HG03457 (cell line): ENCODE results near the gene SLC22A2.

Source experiments
- ATAC-seq: cut with Tn5 transposase; IDR thresholded peaks from one replicate; pipeline ENCODE4 v1.9.1; 2021; ENCODE audit warnings: moderate number of reproducible peaks; ENCODE audit not compliant: unreplicated experiment

SLC22A2 gene

DNA sequence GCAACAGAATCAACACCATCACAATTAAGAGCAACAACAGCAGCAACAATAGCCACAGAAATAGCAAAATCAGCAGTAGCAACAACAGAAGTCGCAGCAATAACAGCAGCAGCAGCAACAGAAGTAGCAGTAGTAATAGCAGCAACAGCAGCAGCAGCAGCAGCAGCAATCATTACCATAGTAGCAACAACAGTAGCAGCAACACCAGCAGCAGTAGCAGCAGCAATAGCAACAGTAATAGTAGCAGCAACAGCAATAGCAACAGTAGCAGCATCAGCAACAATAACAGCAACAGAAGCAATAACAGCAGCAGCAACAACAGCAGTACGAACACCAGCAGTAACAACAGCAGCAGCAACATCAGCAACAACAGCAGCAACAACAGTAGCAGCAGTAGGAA is 39.8 kb downstream of the SLC22A2 start:
- ATAC-seq: no peak

DNA sequence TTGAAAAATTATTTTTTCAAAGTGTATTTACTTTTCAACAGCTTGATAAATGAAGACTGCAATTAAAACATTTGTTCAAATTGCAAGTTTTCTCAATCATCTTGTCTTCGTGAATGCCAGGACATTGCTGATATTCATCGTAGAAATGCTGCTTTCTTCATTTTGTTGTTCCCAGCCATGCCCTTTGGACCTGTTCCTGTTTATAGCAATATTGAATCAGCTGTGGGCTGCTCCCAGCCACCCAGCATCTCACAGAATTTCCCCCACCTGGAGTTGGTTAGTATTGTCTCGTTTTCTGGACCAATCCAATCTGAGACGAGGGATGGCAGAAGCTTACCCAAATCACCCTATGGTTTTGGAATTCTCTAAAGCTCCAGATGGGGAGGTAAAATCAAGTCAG is 40.8 kb downstream of the SLC22A2 start:
- no peak for ATAC-seq

DNA sequence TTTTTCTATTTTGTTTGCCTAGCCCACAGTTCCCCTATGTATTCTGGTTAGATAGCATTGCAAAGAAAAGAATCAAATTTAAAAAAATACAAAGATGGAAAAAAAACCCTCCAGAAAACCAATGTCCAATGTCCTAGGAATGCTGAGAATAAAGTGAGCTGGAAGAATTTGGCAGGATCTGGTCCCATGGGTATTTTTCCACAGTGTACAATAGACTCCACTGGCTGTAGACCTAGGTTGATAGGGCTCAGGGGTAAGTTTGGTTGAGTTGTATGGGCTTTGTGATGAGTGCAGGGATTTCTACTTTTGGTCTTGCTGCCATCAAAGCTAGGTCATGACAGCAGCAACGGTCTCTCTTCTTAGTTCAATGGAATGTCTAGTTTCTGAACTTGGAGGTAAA is 41.5 kb downstream of the SLC22A2 start:
- ATAC-seq: no peak

DNA sequence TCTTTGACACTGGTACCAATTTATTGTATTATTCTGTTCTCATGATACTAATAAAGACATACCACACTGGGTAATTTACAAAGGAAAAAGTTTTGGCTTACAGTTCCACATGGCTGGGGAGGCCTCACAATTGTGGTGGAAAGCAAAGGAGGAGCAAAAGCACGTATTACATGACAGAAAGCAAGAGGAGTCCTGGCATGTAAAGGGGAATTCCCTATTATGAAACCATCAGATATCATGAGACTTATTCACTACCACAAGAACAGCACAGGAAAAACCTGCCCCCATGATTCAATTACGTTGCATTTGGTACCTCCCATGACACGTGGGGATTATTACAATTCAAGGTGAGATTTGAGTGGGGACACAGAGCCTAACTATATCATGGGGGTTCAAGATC is 43.4 kb downstream of the SLC22A2 start:
- ATAC-seq: no peak

DNA sequence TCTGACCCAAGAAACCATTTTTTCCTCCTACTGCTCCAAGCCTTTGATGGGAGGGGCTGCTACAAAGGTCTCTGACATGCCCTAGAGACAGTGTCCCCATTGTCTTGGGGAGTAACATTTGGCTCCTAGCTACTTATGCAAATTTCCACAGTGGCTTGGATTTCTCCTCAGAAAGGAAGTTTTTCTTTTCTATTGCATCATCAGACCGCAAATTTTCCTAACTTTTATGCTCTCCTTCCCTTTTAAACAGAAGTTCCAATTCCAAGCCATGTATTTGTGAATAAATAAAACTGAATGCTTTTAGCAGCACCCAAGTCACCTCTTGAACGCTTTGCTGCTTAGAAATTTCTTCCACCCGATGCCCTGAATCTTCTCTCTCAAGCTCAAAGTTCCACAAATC is 51.0 kb downstream of the SLC22A2 start:
- no peak for ATAC-seq

DNA sequence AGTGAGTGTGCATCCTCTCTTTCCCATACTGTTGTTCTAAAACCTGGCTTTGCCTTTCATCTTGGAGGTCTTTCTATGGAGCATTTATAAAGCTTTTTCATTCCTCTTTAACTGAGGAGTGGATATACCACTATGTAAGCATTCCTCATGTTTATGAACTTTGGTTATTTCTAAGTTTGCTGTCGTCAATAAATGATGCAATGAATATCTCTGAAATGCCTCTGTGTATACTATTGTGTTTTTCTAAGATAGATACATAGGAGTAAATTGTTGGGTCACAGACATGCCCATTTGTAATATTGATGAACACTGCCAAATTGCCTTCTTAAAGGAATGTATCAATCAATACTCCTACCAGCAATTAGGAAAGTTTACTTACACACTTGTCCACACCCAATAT is 53.9 kb downstream of the SLC22A2 start:
- no peak for ATAC-seq

DNA sequence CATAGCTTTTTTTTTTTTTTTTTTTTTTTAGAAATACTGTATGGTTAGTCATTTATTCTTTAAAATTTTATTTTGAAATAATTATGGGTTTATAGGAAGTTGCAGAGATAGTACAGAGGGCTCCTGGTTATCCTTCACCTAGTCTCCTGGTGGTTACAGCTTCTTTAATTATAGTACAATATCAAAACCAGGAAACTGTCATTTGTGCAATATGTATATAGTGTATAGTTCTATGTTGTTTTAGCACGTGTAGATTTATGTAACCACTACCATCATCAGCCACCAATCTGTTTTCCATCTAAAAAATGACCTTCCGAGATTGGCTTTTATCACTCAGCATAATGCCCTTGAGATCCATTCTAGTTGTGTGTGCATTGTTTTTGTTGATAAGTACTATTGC is 54.7 kb downstream of the SLC22A2 start:
- ATAC-seq: no peak

DNA sequence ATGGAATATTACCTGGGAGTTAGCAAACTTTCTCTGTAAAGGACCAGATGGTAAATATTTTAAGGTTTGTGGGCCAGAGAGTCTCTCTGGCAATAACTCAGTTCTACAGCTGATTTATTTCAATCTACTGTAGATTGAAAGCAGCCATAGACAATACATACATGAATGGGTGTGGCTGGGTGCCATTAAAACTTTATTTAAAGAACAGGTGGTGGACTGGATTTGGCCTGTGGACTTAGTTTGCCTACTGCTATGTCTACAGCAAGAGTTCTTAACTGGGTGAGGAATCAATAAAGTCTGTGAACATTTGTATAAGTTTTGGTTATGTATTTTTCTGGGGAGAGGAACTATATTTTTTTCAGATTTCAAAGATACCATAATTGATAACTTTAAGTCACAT is 55.1 kb downstream of the SLC22A2 start:
- no peak for ATAC-seq

DNA sequence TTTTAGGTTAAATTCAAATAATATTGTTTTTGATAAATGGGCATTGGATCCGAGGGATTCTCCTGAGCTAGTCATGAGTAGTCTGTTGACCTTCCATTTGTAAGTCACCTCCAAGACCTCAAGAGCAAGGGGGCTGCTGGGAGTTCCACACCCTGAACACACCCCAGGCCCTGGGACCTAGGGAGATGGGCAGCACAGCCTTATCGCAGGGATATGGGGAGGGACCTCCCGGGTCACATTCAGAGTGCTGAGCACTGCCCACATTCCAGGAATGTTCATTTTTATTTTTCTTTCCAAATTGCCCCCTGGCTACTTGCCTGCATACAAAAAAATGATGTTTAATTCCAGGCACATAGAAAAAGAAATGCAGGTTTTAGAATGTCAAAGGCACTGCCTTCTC is 55.5 kb downstream of the SLC22A2 start:
- ATAC-seq: no peak

DNA sequence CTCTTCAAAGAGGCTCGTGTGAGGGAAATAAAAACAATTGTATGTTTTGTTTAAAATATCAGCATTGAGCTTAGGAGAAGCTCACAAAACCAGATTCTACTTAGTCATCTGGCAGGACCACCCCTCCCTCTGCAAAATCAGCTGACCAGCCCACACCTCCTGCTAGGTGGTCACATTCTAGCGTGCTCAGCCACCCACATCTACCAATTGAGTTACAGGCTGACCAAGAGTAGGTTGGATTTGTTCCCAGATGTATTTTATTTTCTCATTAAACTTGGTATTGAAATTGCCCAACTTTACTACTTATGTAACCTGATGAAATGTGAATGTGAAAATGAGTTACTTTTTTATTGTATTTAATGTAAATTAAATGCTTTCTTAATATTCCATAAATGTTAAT is 56.2 kb downstream of the SLC22A2 start:
- no peak for ATAC-seq

DNA sequence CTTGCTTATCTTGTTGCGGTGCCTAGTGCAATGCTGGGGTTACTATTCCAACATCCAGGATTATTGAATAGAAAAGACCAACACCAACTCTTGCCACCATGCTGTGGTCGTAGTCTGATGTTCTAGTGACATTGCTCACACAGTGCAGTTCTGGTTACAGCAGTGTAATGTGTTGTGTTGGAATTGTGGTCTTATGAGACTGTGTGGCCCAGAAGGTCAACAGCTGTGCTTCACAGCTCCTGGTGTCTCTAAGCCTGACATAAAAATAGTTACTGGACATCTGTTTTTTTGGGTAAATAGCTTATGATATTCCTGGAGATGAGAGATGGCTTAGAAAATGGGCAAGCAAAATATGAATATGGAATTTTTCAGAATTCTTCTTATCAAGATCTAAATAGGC is 57.6 kb downstream of the SLC22A2 start:
- ATAC-seq: no peak

DNA sequence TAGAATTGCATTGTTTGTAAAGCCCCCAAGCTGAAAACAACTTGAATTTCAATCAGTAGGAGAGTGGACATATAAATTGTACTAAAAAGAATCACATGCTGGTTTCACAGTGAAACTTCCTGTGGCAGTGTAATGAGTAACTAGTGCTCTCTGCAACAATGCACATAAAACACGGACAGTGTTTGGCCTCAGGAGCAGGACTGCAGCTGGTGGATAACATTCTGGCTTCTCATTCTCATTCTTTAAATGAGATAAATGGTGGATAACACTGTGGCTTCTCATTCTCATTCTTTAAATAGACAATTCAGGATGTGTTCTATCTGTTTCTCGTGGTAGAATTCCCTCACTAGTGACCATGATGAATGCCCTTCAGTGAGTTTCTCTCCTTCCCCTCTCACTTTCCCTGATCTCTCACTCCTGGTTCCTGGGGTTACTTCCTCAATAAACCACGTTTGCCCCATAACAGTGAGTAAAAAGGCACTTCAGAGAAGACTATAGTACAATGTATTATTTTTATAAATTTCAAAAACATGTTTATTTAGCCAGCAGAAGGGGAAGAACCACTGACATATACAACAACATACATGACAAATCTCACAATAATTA is 59.9 kb downstream of the SLC22A2 start:
- ATAC-seq: peak; percentile 97

DNA sequence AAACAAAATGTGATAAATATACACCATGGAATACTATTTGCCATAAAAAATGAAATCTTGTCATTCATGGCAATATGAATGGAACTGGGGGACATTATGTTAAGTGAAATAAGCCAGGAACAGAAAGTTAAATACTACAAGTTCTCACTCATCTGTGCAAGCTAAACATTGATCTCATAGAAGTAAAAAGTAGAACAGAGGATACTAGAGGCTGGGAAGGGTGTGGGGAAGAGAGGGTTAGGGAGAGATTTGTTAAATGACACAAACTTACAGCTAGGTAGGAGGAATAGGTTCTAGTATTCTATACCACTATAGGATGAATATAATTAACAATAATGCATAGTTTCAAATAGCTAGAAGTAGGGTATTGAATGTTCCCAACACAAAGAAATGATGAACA is 61.0 kb downstream of the SLC22A2 start:
- no peak for ATAC-seq

DNA sequence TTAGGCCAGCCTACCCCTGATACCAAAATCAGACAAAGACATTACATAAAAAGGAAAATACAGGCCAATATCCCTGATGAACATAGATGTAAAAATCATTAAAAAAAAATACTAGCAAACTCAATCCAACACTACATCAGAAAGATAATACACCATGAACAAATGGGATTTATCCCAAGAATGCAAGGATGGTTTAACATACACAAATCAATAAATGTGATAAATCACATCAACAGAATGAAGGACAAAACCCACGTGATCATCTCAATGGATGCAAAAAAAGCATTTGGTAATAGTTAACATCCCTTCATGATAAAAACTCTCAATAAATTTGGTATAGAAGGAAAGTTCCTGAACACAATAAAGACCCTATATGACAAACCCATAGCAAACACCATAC is 63.8 kb downstream of the SLC22A2 start:
- no peak for ATAC-seq

DNA sequence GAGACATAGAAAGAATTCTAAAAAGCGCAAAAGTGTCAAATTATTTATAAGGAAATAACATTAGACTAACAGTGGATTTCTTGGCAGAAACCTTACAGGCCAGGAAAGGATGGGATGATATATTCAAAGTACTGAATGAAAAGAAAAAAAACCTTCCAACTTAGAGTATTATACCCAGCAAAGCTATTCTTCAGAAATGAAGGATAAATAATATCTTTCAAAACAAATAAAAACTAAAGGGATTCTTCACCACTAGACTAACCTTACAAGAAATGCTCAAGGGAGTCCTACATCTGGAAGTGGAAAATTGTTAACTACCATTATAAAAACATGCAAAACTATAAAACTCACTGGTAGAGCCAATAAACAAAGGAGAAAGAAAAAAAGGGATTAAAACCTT is 65.8 kb downstream of the SLC22A2 start:
- ATAC-seq: no peak

DNA sequence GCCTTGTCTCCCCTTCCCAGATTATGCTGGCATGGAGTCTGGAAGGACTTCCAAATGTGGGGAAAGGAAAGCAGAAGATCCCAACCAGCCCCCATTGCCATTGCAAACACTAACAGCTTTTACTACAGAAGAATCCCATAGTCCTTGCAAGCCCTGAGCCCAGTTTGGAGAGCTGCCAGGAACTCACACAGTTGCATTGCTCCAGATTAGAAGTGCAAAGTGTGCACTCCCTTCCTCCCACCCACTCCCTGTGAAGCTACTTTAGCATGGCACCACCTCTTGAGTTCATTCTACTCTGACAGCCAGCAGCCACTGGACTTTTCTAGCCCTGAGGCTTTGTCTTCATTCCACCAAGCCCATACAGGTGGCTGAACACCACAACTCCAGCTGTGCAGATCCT is 67.6 kb downstream of the SLC22A2 start:
- ATAC-seq: no peak

DNA sequence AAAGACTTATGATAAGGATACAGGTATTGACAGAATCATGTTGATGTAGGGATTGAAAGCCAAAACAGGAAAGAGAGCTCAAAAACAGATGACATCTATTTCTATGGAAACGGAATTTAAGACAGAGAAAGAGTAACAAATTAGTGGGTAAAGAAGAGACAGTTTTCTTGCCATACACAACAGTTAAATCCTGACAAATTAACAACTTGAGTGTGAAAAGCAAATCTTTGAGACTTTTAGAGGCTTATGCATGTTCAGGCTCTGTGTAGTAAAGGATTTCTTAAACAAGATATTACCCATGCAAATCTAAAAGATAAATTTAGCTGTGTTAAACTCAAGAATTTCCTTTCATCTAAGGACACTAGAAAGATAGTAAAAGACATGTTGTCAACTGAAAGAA is 68.5 kb downstream of the SLC22A2 start:
- ATAC-seq: no peak

DNA sequence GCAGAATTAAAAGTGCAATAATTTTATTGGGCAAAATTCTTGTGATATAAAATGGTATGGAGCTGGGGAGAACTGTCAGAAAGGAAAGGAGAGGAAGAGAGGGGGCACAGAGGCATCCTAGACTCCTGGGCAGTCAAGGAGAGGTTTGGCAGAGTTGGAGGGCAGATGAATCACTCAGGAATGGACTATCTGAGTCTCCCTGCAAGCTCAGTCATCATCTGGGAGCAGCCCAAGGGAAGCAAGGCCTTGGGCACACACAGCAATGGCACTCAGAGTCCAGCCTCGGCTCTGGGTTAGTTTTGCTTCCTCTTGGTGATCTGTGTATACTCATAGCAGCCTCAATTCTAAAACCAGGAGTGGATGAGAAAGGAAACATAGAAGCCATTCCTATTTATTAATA is 69.8 kb downstream of the SLC22A2 start:
- ATAC-seq: no peak

DNA sequence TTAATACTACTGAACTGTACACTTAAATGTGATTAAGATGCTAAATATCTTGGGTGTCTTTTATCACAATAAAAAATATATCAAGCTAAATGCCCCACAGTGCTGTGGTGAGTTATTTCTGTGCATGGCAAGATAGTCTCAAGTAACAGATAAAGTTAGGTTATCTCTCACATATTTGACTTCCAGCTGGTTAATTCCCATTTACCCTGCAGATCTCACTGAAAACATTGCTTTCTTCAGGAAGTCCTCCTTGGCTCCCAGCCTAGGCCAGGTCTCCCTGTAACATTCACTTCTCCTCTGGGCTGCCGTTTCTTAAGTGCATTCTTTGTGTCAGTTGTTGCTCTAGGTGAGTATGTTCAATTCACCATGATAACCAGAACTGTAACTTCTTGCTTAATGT is 77.9 kb downstream of the SLC22A2 start:
- ATAC-seq: no peak

DNA sequence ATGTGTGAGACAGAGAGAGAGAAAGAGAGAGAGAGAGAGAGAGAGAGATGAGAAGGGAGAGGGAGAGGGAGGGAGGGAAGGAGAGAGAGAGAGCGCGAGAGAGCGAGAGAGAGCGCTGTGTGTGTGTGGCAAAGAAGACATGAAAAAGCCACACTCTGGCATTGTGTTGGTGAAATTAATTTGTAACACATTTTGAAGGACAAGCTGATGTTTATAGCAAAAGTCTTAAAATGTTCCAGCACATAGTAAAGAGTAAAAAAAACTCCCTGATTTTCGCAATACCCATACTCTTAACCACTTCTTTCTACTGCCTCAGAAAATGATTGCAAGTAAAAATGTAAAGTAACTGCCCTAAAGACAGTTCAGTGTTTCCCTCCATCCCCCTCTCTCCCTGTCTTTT is 80.3 kb downstream of the SLC22A2 start:
- no peak for ATAC-seq

DNA sequence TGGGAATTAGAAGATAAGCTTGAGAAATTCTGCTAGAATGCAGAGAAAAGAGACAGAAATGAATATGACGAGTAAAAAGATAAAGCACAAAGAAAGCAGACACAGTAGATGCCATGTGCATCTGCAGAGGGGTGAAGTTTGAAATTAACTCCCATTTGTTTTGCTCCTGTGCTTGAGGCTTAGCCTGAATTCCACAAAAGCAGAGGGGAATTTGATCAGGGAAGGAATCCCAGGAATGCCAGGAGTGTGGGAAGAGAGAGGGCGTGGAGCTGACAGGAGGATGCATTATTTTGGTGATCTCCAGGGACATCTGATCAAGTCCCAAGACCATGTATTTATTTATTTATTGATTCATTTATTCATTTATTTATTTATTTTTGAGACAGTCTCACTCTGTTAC is 81.4 kb downstream of the SLC22A2 start:
- ATAC-seq: no peak

DNA sequence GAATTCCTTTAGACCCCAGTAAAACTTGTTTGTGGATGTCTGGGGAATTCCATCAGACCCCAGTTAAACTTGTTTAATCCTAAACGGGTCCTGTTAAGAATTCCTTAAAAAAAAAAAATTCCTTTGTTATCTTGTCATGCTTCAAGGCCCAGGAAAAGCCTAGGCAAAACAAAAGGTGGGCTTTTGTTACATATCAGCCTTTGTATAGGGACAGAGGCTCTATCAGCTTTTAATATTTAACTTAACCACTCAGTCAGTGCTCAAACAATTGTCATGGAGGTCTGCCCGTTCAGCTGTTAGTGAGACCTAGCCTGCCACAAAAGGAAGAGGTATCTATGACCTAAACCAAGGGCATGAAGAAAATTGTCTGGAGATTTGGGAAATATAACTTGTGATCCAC is 83.9 kb downstream of the SLC22A2 start:
- no peak for ATAC-seq

DNA sequence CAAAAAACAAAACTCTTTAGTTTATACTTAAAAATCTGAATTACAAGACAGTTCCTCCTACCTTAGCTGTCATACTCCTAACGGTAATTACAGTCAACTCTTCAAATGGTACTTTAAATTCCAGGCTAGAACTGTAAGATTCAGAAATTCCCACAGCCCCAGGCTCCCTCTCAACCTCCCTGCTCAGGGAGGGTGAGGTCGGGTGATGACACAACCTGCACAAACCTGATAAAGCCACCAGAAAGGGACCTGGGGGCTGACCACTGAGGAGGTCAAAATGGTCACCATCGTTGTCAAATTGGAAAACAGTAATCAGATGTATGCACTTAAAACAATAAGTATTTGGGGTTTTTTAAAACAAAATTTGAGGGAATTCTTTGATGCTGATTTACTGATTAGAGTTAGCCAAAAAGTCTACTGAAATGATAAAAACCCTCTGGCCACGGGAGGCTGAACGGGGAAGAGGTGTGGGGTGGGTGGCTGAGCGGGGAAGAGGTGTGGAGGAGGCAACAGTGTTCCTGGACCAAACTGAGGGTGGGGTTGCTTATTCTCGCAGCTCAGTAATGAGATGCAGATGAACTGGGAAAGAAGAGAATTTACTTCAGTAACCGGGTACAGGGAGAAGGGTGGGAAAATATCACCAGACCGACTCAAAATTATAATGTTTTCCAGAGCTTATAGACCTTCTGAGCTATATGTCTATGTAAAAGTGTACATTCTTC is 84.7 kb downstream of the SLC22A2 start:
- no peak for ATAC-seq
